HG03558 (cell line): Measurements from ENCODE around the gene CCNA2.

ENCODE experiments used
- ATAC-seq: cut with Tn5 transposase; IDR thresholded peaks from one replicate; pipeline ENCODE4 v1.9.1; 2021; ENCODE audit warnings: moderate number of reproducible peaks; ENCODE audit not compliant: unreplicated experiment; ENCODE audit errors: extremely low read depth

The CCNA2 gene

GRCh38 chr4:121811122-121811521 lies 12.6 kb downstream of the CCNA2 start:
- ATAC-seq = no peak

- ATAC-seq = no peak
Measured at GRCh38 chr4:121806411-121806810, 17.3 kb downstream of the CCNA2 start.

- peak; percentile 1 for ATAC-seq
Measured at GRCh38 chr4:121801715-121802075, 22.0 kb downstream of the CCNA2 start.

GRCh38 chr4:121800961-121801714 lies 22.5 kb downstream of the CCNA2 start, which contains the start of gene EXOSC9:
Gene EXOSC9, plus strand, starts transcription at chr4:121801323. Its CDS starts 102 bp downstream, at chr4:121801425.
- ATAC-seq = peak; percentile 45

- peak; percentile 8 for ATAC-seq
Measured at GRCh38 chr4:121800638-121800960, 23.1 kb downstream of the CCNA2 start.

- no peak for ATAC-seq
Measured at GRCh38 chr4:121799867-121800501, 23.7 kb downstream of the CCNA2 start.

- ATAC-seq = no peak
Measured at GRCh38 chr4:121799208-121799823, 24.4 kb downstream of the CCNA2 start.

GRCh38 chr4:121796283-121796682 lies 27.4 kb downstream of the CCNA2 start:
- no peak for ATAC-seq

GRCh38 chr4:121794505-121795188 lies 29.0 kb downstream of the CCNA2 start:
- ATAC-seq = no peak

GRCh38 chr4:121792966-121793365 lies 30.7 kb downstream of the CCNA2 start:
- no peak for ATAC-seq

GRCh38 chr4:121791481-121791880 lies 32.2 kb downstream of the CCNA2 start:
- no peak for ATAC-seq

GRCh38 chr4:121790976-121791375 lies 32.7 kb downstream of the CCNA2 start:
- ATAC-seq = no peak

- no peak for ATAC-seq
Measured at GRCh38 chr4:121789960-121790829, 33.5 kb downstream of the CCNA2 start.

GRCh38 chr4:121789455-121789854 lies 34.2 kb downstream of the CCNA2 start:
- ATAC-seq = no peak

GRCh38 chr4:121788896-121789295 lies 34.8 kb downstream of the CCNA2 start:
- ATAC-seq = peak; percentile 94

GRCh38 chr4:121786221-121786620 lies 37.5 kb downstream of the CCNA2 start:
- no peak for ATAC-seq

- no peak for ATAC-seq
Measured at GRCh38 chr4:121785479-121785878, 38.2 kb downstream of the CCNA2 start.

GRCh38 chr4:121784975-121785374 lies 38.7 kb downstream of the CCNA2 start:
- no peak for ATAC-seq

GRCh38 chr4:121784401-121784800 lies 39.3 kb downstream of the CCNA2 start:
- no peak for ATAC-seq

- ATAC-seq = no peak
Measured at GRCh38 chr4:121783210-121783609, 40.5 kb downstream of the CCNA2 start.
